ENCODE data around the gene F2R. TPM values are rescaled to one million over a fixed set of nuclear protein-coding genes. Genes with fewer than 3 reads are reported as not detected.

The F2R gene
- total RNA-seq, 4 donors from 2014 or later: 2.4 to 4.2 (median 3.8) TPM

DNA sequence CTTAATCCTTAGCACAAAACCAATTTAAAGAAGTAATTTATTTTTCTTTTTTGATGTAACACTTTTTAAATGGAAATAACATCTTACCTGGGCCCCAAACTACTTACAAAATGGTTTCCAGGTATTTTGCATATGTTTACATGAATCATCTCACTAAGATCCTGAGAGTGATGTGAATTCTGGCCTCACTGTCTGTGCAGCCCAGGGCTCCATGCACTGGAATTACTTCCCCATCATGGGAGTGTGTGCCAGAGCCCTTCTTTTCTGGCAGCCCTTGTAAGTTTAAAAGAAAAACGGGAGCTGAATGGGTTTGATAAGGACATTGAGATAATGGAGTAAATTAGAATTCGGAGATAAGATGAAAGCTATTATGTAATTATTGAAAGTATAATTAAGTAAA, 12.2 kb upstream of the F2R start:
- intact Hi-C loops (cut with DNase I; ENCODE audit: low total_unique reads): no loop called here
- in situ Hi-C loops (cut with MboI; ENCODE audit: low sequenced_read_pairs in 4 of 4): no loop called here
- Histone ChIP-seq H3K27me3 (no peaks in the 10 kb centered on the region), H3K36me3 (no peaks in the 10 kb centered on the region), H3K27ac (no peak overlapping the region), H3K4me3 (no peak overlapping the region), H3K9me3 (no peaks in the 10 kb centered on the region), H3K4me1 (no peaks in the 10 kb centered on the region)
- ATAC-seq (no peak), DNase-seq (no peak)
- TF ChIP-seq, protein P1, sequence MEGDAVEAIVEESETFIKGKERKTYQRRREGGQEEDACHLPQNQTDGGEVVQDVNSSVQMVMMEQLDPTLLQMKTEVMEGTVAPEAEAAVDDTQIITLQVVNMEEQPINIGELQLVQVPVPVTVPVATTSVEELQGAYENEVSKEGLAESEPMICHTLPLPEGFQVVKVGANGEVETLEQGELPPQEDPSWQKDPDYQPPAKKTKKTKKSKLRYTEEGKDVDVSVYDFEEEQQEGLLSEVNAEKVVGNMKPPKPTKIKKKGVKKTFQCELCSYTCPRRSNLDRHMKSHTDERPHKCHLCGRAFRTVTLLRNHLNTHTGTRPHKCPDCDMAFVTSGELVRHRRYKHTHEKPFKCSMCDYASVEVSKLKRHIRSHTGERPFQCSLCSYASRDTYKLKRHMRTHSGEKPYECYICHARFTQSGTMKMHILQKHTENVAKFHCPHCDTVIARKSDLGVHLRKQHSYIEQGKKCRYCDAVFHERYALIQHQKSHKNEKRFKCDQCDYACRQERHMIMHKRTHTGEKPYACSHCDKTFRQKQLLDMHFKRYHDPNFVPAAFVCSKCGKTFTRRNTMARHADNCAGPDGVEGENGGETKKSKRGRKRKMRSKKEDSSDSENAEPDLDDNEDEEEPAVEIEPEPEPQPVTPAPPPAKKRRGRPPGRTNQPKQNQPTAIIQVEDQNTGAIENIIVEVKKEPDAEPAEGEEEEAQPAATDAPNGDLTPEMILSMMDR (IDR thresholded peaks at IDR 0.05 in 4 of 5, conservative IDR thresholded peaks at IDR 0.05 in 1 of 5): no peak
- TF ChIP-seq POLR2A (IDR thresholded peaks at IDR 0.05): no peak

DNA sequence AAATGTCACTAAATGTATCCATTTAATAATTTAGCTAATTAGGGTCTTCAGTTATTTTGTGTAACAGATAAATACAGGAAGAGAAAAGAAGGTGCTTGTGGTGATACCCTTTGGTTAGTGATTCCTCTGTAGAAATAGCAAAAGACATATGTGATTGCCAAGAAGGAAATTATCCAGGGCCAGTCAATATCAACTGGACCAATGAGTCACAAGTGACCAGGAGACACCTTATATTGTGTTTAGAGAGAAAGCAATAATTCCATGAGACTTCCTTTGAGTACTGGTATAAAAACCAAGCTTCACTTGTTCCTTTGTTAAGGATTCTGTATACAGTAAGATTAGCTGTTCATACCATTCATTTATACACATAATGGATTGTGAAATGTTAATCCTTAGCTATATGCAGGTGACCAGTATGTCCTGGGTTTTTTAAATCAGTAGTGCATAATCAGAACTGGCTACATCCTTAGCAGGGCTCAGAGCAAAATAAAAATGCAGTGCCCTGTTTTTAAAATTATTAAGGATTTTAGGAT, 11.7 kb upstream of the F2R start:
- H3K27me3 ChIP-seq: no peaks in the 10 kb centered on the region
- H3K27ac ChIP-seq: no peak overlapping the region
- ATAC-seq: no peak
- no peak for DNase-seq
- TF ChIP-seq, protein P1 (IDR thresholded peaks at IDR 0.05 in 4 of 5, conservative IDR thresholded peaks at IDR 0.05 in 1 of 5): no peak
- TF ChIP-seq POLR2A (IDR thresholded peaks at IDR 0.05): no peak
- no peaks in the 10 kb centered on the region for H3K4me1 ChIP-seq
- in situ Hi-C loops (cut with MboI; ENCODE audit: low sequenced_read_pairs in 4 of 4): no loop called here
- no peaks in the 10 kb centered on the region for H3K36me3 ChIP-seq
- no peaks in the 10 kb centered on the region for H3K9me3 ChIP-seq
- no peak overlapping the region for H3K4me3 ChIP-seq
- intact Hi-C loops (cut with DNase I; ENCODE audit: low total_unique reads): no loop called here

DNA sequence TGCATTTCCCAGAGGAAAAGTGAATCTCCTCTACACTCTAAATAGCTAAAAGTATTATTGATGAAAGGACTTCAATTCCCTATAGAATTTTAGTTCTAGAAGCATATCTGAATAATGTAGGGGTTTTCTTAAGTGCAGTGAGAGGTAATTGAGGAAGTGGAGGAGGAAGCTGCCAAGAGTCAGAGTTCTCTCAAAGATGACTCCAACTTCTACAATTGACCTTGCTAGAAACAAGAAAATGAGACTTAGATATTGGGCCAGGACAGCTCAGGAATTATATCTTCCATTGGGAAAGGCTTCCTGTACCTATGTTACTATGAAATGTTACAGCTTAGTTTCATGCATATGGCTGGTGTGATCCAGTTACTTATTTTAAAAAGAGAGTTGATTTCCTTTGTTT, 10.4 kb upstream of the F2R start:
- TF ChIP-seq POLR2A (IDR thresholded peaks at IDR 0.05): no peak
- TF ChIP-seq, protein P1 (IDR thresholded peaks at IDR 0.05 in 4 of 5, conservative IDR thresholded peaks at IDR 0.05 in 1 of 5): no peak
- in situ Hi-C loops (cut with MboI; ENCODE audit: low sequenced_read_pairs in 4 of 4): no loop called here
- H3K36me3 ChIP-seq: no peaks in the 10 kb centered on the region
- DNase-seq (no peak), ATAC-seq (no peak)
- intact Hi-C loops (cut with DNase I; ENCODE audit: low total_unique reads): no loop called here
- no peaks in the 10 kb centered on the region for H3K9me3 ChIP-seq
- no peak overlapping the region for H3K27ac ChIP-seq
- H3K27me3 ChIP-seq: no peaks in the 10 kb centered on the region
- no peaks in the 10 kb centered on the region for H3K4me1 ChIP-seq
- no peak overlapping the region for H3K4me3 ChIP-seq

DNA sequence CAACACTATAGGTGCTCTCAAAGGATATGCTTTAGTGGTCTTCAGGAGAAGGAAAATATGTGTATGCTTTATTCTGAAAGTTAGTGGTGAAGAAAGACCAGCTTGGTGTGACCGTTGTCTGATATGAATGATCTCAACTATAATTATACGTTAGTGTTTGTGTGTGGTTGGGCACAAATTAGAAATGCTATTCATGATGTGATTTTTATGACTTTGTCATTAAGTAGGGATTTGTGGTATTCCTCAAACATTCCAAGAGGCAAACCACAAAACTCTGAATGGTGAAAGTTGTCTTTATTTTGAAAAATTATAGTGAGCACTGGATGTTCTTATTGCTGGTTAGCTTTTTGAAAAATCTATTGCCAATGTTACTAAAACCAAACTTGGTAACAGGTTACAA, 6.2 kb upstream of the F2R start:
- peaks cover 0 to 13% (median 7%) of the 10 kb centered on the region in 3 donors for H3K27me3 ChIP-seq
- H3K4me1 ChIP-seq: no peaks in the 10 kb centered on the region
- in situ Hi-C loops (cut with MboI; ENCODE audit: low sequenced_read_pairs in 4 of 4) (no loop called here), intact Hi-C loops (cut with DNase I; ENCODE audit: low total_unique reads) (loop anchor here (10.0 kb wide), 1 partner anchor 75 kb away; no protein-coding TSS in a partner anchor)
- H3K36me3 ChIP-seq: no peaks in the 10 kb centered on the region
- no peak overlapping the region for H3K27ac ChIP-seq
- no peak for ATAC-seq
- no peaks in the 10 kb centered on the region for H3K9me3 ChIP-seq
- no peak for DNase-seq
- TF ChIP-seq, protein P1 (IDR thresholded peaks at IDR 0.05 in 4 of 5, conservative IDR thresholded peaks at IDR 0.05 in 1 of 5): no peak
- no peak for TF ChIP-seq POLR2A (IDR thresholded peaks at IDR 0.05)
- H3K4me3 ChIP-seq: no peak overlapping the region

DNA sequence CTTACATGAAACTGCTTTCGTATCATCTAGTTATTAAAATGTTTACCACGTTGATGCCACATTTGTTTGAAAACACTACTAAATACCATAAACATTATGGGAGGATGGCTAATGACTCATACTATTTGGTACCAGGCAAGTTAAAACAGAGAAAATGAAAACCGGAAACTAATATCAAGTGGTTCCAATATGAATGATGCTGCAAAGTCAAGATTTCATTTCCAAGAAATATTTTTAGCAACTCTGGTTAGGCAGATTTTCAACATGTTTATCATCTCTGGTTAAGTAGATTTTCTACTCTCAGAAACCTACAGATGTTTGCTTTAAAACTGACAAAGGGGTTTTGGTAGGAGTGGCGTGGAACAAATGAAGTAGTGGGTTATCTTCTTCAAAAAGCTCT, 4.9 kb upstream of the F2R start:
- Histone ChIP-seq H3K36me3 (no peaks in the 10 kb centered on the region), H3K4me3 (no peak overlapping the region), H3K9me3 (no peaks in the 10 kb centered on the region), H3K27me3 (peaks cover 0 to 24% (median 16%) of the 10 kb centered on the region in 3 donors), H3K27ac (no peak overlapping the region), H3K4me1 (no peaks in the 10 kb centered on the region)
- DNase-seq (no peak), ATAC-seq (no peak)
- in situ Hi-C loops (cut with MboI; ENCODE audit: low sequenced_read_pairs in 4 of 4): no loop called here
- intact Hi-C loops (cut with DNase I; ENCODE audit: low total_unique reads): loop anchor here (10.0 kb wide), 1 partner anchor 74 kb away; no protein-coding TSS in a partner anchor
- TF ChIP-seq POLR2A (IDR thresholded peaks at IDR 0.05): no peak
- TF ChIP-seq, protein P1 (IDR thresholded peaks at IDR 0.05 in 4 of 5, conservative IDR thresholded peaks at IDR 0.05 in 1 of 5): no peak

All from gastrocnemius medialis (tissue), 4 donors.